Pancreas (tissue), 10 donors: Measurements from ENCODE around the gene GNA14. TPM values are rescaled to one million over a fixed set of nuclear protein-coding genes. Genes with fewer than 3 reads are reported as not detected.

Experiments used
- ATAC-seq, 4 donors: fragments of 200-7000 bp; cut with Tn5 transposase; one replicate each; pipeline versions ENCODE4 v1.8.0 to v1.9.1; 2020; ENCODE audit warnings: mild to moderate bottlenecking in 4 of 4, moderate library complexity in 4 of 4
- DNase-seq, 6 donors: peaks; one replicate each; pipeline ENCODE4 v3.0.0-alpha.2; 2020
- FAIRE-seq: peaks from 2 replicates; lab custom pipeline; 2012; peaks lifted over from hg19 to GRCh38; lab: Jason Lieb, UNC
- H3K27ac ChIP-seq, 4 donors: fragments of 200-600 bp; sonication (generic); 1 replicate in 3 of 4; 2 replicates in 1 of 4; pipeline versions ENCODE4 v1.5.0 to v1.8.0; 2020
- H3K27me3 ChIP-seq, 4 donors: fragments of 200-600 bp; one replicate each; pipeline ENCODE4 v1.8.0; 2021
- H3K36me3 ChIP-seq, 3 donors: fragments of 200-600 bp; sonication (generic) in 1 of 3; one replicate each; pipeline versions ENCODE4 v1.5.0 to v1.8.0; 2020 to 2021
- H3K4me1 ChIP-seq, 3 donors: fragments of 200-600 bp; one replicate each; pipeline ENCODE4 v1.8.0; 2021
- H3K4me3 ChIP-seq, 4 donors: fragments of 200-600 bp; sonication (generic) in 2 of 4; one replicate each; pipeline versions ENCODE4 v1.5.0 to v1.8.0; 2020 to 2021
- H3K9me3 ChIP-seq, 4 donors: fragments of 200-600 bp; one replicate each; pipeline ENCODE4 v1.8.0; 2021
- WGBS, 2 donors: extraction: QIAGEN DNeasy Blood & Tissue Kit; methylation state at CpG; one replicate each; pipeline ENCODE4 v1.1.7; 2013; 5-methylcytosine and 5-hydroxymethylcytosine counted together
- intact Hi-C, 3 donors: fragments of 100-400 bp; cut with DNase I; formaldehyde crosslinking; loops; one replicate each; pipeline versions ENCODE4 v1.11.1 to v1.14.2; 2022
- polyA plus RNA-seq, 2 donors: library from polyadenylated mRNA; stranded (reverse); fragments of 200-250 nt; gene quantifications; one replicate each; pipeline ENCODE4 v1.2.3, GENCODE V29; 2013
- total RNA-seq, 6 donors: library from RNA; stranded (reverse); fragmentation: NEBNext Ultra II Directional in 4 of 6; extraction: Animal tissue kit (Norgen Biotek cat#: 25700) in 4 of 6; gene quantifications; one replicate each; pipeline versions ENCODE4 v1.2.1 to v1.2.4, GENCODE V29; 2021 to 2023
- TF ChIP-seq, protein P1 (sequence below), 4 donors: fragments of 200-600 bp; sonication (generic) in 3 of 4; IDR thresholded peaks; one replicate each; pipeline versions ENCODE4 v1.5.0 to v1.8.0; 2021; ENCODE audit warnings: antibody characterized with exemption in 4 of 4
- donor health status: healthy with polysubstance abuse.
- donor health status: DM: no; HTN: no; CAD: no; lungs with moderate emphysema.
- donor health status: DM: no; HTN: no; CAD: no.
- donor health status: control.
- donor health status: control.
- donor health status: Bipolar disorder and iron deficiency.
- donor health status: DM: yes; HTN: yes; CAD: no.
- donor health status: DM: no; HTN: no; CAD: no.
- donor health status: DM: no; HTN: no; CAD: no.
- donor health status: DM: yes; HTN: yes; CAD: no.

GNA14 gene
- total and polyA plus RNA-seq, 8 donors, result 0.92 to 2.0 (median 1.5) TPM

DNA sequence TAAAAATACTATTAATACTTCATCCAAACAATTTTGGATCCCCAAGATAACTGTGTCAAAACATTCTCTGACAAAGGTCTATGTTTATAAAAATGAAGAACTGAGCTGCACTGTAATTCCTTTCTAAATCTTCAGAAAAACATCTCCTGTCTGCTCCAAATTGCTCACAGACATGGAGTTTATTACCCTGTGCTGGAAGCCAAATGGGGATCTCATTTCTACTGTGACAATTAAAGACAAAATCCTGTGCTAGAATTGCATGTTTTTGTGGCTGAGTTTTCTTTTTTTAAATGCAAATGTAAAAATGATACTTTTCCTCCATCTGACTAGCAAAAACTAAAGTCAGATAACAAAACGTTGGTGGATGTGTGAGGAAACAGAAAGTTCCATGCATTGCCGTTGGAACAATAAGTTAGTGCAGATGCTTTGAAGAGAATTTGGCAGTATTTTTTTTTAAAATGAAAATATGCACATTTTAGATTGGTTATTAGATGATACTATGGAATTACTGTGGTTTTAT lies 93.5 kb downstream of the GNA14 start:
- 44 to 48% methylated on average over 2 of the region's 2 CpGs for WGBS, 2 donors
- Histone ChIP-seq H3K27me3 (no peaks in the 10 kb centered on the region), H3K27ac (no peak overlapping the region), H3K9me3 (no peaks in the 10 kb centered on the region), H3K36me3 (no peaks in the 10 kb centered on the region), H3K4me1 (no peaks in the 10 kb centered on the region), H3K4me3 (no peak overlapping the region)
- ATAC-seq, result no peak
- DNase-seq, result no peak
- intact Hi-C loops, result no loop called here
- peak; percentile 20 for FAIRE-seq
- TF ChIP-seq, protein P1, sequence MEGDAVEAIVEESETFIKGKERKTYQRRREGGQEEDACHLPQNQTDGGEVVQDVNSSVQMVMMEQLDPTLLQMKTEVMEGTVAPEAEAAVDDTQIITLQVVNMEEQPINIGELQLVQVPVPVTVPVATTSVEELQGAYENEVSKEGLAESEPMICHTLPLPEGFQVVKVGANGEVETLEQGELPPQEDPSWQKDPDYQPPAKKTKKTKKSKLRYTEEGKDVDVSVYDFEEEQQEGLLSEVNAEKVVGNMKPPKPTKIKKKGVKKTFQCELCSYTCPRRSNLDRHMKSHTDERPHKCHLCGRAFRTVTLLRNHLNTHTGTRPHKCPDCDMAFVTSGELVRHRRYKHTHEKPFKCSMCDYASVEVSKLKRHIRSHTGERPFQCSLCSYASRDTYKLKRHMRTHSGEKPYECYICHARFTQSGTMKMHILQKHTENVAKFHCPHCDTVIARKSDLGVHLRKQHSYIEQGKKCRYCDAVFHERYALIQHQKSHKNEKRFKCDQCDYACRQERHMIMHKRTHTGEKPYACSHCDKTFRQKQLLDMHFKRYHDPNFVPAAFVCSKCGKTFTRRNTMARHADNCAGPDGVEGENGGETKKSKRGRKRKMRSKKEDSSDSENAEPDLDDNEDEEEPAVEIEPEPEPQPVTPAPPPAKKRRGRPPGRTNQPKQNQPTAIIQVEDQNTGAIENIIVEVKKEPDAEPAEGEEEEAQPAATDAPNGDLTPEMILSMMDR (IDR thresholded peaks at IDR 0.05), result no peak

DNA sequence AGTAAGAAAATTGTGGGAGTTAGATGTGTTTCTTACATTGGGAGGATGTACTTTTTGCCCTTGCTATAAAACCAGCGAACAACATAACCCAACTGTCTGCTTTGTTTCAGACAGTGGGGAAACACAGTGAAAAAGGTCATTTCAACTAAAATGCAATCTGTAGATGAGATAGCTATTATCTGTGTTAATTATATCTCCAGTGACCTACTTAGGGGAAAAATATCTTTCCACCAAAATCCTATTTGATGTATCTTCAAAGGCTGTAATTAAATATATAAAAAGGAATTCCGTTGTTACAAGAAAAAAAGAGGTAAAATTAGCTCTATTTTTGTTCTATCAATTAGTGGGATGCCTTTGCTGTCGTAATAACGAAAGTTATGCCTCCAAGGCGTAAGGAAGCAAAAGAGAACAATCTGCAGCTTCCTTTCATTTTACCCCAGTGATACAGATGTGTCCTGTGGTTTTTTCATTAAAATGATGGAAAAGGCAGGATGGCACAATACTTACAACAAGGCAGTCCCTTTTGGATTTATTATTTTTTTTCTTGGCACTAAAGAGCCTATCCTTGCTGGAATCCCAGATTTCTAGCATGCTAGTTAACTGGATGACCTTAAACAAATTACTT lies 100.9 kb downstream of the GNA14 start:
- intact Hi-C loops, result no loop called here
- 79 to 84% methylated on average over 5 of the region's 5 CpGs for WGBS, 2 donors
- no peak for DNase-seq
- H3K36me3 ChIP-seq, result no peaks in the 10 kb centered on the region
- TF ChIP-seq, protein P1 (IDR thresholded peaks at IDR 0.05), result no peak
- no peaks in the 10 kb centered on the region for H3K4me1 ChIP-seq
- no peaks in the 10 kb centered on the region for H3K9me3 ChIP-seq
- ATAC-seq, result no peak
- no peak overlapping the region for H3K27ac ChIP-seq
- H3K27me3 ChIP-seq, result no peaks in the 10 kb centered on the region
- no peak for FAIRE-seq
- H3K4me3 ChIP-seq, result no peak overlapping the region

DNA sequence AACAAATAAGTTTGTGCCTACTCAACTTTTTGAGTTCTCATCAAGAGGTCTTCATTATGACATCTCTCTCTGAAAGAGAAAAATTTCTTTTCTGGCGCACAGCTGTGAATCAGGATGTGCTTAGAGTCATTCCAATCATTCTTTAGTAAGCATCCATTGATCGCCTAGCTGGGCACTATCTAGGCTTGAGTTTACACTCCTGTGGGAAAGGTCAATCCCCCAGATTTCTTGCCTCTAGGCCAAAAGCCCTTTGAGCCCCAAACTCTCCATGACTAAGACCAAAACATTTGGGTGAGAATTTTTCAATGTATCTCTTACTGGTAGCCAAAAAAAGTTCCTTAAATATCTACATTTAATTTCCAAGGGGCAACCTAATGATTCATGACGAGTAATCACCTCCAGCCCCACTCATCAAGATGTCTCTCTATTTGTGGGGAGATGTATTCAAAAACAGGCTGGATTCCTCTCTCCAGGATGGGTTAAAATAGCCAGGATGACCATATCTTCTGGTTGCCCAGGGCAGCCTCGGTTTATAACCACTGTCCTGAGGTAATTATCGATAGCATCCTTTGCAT lies 101.7 kb downstream of the GNA14 start:
- FAIRE-seq, result no peak

DNA sequence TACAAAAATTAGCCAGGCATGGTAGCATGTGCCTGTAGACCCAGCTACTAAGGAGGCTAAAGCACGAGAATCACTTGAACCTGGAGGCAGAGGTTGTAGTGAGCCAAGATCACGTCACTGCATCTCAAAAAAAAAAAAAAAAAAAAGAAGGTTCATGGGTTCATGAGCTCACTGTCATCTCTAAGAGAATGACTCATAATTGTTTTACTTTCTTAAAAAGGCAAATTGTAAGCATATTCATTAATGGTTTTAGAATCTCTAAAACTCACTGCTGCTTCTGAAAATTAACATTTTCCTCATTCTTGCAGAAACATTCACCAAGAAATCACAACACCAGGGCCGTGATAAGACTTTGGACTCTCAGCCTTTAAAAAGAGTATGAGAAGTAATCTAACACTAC lies 103.6 kb downstream of the GNA14 start:
- WGBS, 2 donors, result 64 to 79% methylated on average over 3 of the region's 3 CpGs
- Histone ChIP-seq H3K27ac (no peak overlapping the region), H3K4me1 (no peaks in the 10 kb centered on the region), H3K27me3 (no peaks in the 10 kb centered on the region), H3K4me3 (no peak overlapping the region), H3K9me3 (no peaks in the 10 kb centered on the region), H3K36me3 (no peaks in the 10 kb centered on the region)
- intact Hi-C loops, result no loop called here
- ATAC-seq (no peak), DNase-seq (no peak), FAIRE-seq (no peak)
- TF ChIP-seq, protein P1 (IDR thresholded peaks at IDR 0.05), result no peak

More for the DNA sequence above, 101.7 kb downstream of the GNA14 start:
- Histone ChIP-seq H3K27ac (no peak overlapping the region), H3K27me3 (no peaks in the 10 kb centered on the region), H3K36me3 (no peaks in the 10 kb centered on the region), H3K4me1 (no peaks in the 10 kb centered on the region), H3K4me3 (no peak overlapping the region), H3K9me3 (no peaks in the 10 kb centered on the region)
- intact Hi-C loops, result no loop called here
- ATAC-seq (no peak), DNase-seq (no peak)
- WGBS, 2 donors, result 80 to 91% methylated on average over 5 of the region's 5 CpGs
- TF ChIP-seq, protein P1 (IDR thresholded peaks at IDR 0.05), result no peak
